ENCODE measurements around the gene MRPS10. TPM values are rescaled to one million over a fixed set of nuclear protein-coding genes. Genes with fewer than 3 reads are reported as not detected.

MRPS10 gene
- 10 to 100 TPM; 35.8 to 42.0 TPM for total RNA-seq
- 33.9 TPM for polyA plus RNA-seq (ENCODE audit: insufficient read depth, low read depth, low replicate concordance)
- long read RNA-seq, donor 1, transcript MRPS10-201 (7 exons, 2,110 nt) = major isoform, 21 of 33 reads
- long read RNA-seq, donor 1, partial matches to known transcripts = 12 of 33 reads
- long read RNA-seq, donor 1, other reads (novel, unspliced or antisense) = 0 of 33 reads
- long read RNA-seq, donor 2, transcript MRPS10-201 (7 exons, 2,110 nt) = major isoform, 6 of 6 reads
- long read RNA-seq, donor 2, partial matches to known transcripts = 0 of 6 reads
- long read RNA-seq, donor 2, other reads (novel, unspliced or antisense) = 0 of 6 reads

GRCh38 chr6:42217519-42218367 lies at the start of gene MRPS10:
TSS of gene MRPS10 (minus strand) at chr6:42217861. CDS start at chr6:42217849, 12 bp downstream.
- peak; percentile 98 for DNase-seq
- Histone ChIP-seq H3K27ac (peak within 1 kb of the TSS; percentile 51 to 62), H3K4me1 (peaks cover 8% of the 10 kb centered on the region), H3K4me3 (peak within 1 kb of the TSS; percentile 74 to 86), H3K9me3 (no peaks in the 10 kb centered on the region), H3K36me3 (ENCODE audit: low read depth, missing control alignments) (no peaks in the 10 kb centered on the region), H3K27me3 (no peaks in the 10 kb centered on the region)
- intact Hi-C loops (cut with DNase I; ENCODE audit: low total_unique reads) = no loop called here
- WGBS, 2 donors = 4 to 6% methylated on average over 29 of the region's 29 CpGs
- TF ChIP-seq CTCF (IDR thresholded peaks at IDR 0.05) = peak in 1 of 3 experiments; percentile 14
- TF ChIP-seq POLR2A (IDR thresholded peaks at IDR 0.05) = peak; percentile 8

GRCh38 chr6:42266538-42266937 lies 48.9 kb upstream of the MRPS10 start:
- intact Hi-C loops (cut with DNase I; ENCODE audit: low total_unique reads) = no loop called here

DNA sequence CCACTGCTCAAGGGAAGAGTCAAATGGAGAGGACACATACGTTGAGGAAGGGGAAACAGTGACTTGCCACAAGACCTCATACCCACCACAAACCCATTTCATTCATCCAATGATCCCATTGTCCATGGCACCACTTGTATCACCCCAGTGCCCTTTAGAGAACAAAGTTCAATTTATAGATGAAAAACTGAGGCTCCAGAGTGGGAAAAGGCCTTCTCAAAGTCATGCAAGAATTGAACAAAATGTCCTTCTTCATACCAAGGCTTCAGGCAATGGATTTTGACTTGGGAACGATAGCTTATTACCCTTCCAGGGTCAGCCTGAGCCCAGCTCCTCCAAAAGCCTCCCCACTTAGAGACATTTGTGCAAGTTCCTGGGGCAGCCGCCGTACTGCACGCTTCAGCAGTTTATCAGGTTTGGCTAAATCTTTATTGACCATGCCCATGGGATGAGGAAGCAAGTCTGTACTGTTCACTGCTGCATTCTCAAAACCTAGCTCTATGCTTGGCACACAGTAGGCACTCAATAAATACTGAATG lies 47.3 kb upstream of the MRPS10 start:
- no peak for TF ChIP-seq POLR2A (IDR thresholded peaks at IDR 0.05)
- TF ChIP-seq CTCF (IDR thresholded peaks at IDR 0.05) = no peak
- Histone ChIP-seq H3K9me3 (no peaks in the 10 kb centered on the region), H3K36me3 (ENCODE audit: low read depth, missing control alignments) (no peaks in the 10 kb centered on the region), H3K27ac (no peak overlapping the region), H3K4me3 (no peak overlapping the region), H3K4me1 (peaks cover 31% of the 10 kb centered on the region), H3K27me3 (no peaks in the 10 kb centered on the region)
- intact Hi-C loops (cut with DNase I; ENCODE audit: low total_unique reads) = no loop called here
- 74 to 83% methylated on average over 5 of the region's 5 CpGs for WGBS, 2 donors
- no peak for DNase-seq

More at GRCh38 chr6:42266538-42266937, 48.9 kb upstream of the MRPS10 start:
- WGBS, 2 donors = 71 to 76% methylated on average over 1 of the region's 1 CpG
- no peaks in the 10 kb centered on the region for H3K36me3 ChIP-seq (ENCODE audit: low read depth, missing control alignments)
- peaks cover 14% of the 10 kb centered on the region for H3K4me1 ChIP-seq
- H3K27ac ChIP-seq = no peak overlapping the region
- H3K27me3 ChIP-seq = no peaks in the 10 kb centered on the region
- no peak for TF ChIP-seq POLR2A (IDR thresholded peaks at IDR 0.05)
- TF ChIP-seq CTCF (IDR thresholded peaks at IDR 0.05) = no peak
- no peak overlapping the region for H3K4me3 ChIP-seq
- DNase-seq = no peak
- H3K9me3 ChIP-seq = no peaks in the 10 kb centered on the region

GRCh38 chr6:42264162-42264851 lies 46.6 kb upstream of the MRPS10 start:
- Histone ChIP-seq H3K9me3 (no peaks in the 10 kb centered on the region), H3K4me1 (peaks cover 37% of the 10 kb centered on the region), H3K27ac (peak overlapping the region in 1 of 2 donors; percentile 87), H3K27me3 (no peaks in the 10 kb centered on the region), H3K36me3 (ENCODE audit: low read depth, missing control alignments) (no peaks in the 10 kb centered on the region), H3K4me3 (no peak overlapping the region)
- TF ChIP-seq POLR2A (IDR thresholded peaks at IDR 0.05) (no peak), CTCF (IDR thresholded peaks at IDR 0.05) (no peak)
- 52 to 56% methylated on average over 3 to 10 of the region's 10 CpGs for WGBS, 2 donors
- intact Hi-C loops (cut with DNase I; ENCODE audit: low total_unique reads) = no loop called here
- peak; percentile 27 for DNase-seq

Measured in testis (tissue), 5 donors.